IPS DF 4.7 (cell line): ENCODE results near the gene ZNF792.
"Not testable (repeated sequence)": the region's sequence is repeated elsewhere in the genome, so short reads cannot be mapped to it uniquely, and the experiment has no call there.

ENCODE experiments used
- DNase-seq: peaks from one replicate; pipeline ENCODE4 v3.0.0-alpha.2; 2013; ENCODE audit warnings: low spot score; ENCODE audit errors: extremely low read depth

ZNF792 gene

DNA sequence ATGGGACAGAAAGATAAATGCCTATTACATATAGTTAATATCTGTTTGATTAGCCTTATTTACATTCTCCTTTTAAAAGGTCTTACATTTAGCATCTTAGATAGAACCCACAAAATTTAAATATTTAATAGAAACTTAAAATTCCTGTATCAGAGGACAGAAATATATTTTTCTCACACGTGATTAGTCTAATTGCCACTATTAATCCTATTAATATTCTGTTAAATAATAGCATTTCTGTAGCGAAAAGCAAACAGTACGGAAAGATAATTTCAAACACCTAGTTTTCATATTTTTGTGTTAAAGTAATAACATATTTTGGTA is 37.7 kb downstream of the ZNF792 start:
- DNase-seq: no peak

DNA sequence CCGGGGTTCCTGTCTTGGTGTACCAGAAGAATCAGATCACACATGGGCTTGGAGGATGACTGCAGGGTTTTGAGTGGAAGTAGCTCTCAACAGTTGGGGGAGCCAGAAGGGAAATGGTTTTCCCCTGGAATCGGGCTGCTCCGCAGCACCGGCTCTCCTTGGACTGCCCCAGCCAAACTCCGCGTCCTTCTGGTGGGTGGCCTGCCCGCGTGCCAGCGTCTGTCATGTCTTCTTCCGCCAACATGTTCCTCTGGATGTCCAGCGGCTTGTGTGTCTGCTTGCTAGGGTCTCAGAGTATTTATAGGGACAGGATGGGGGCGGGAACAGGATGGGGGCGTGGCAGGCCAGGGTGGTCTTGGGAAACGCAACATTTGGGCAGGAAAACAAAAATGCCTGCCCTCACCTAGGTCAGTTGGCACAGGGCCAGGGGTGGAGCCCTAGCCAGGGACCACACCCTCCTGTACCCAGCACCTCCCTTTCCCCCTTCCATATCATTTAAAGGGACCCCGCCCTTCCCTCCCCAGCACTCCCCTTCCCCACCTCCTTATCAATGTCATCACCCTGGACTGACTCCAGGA is 38.7 kb downstream of the ZNF792 start:
- no peak for DNase-seq

DNA sequence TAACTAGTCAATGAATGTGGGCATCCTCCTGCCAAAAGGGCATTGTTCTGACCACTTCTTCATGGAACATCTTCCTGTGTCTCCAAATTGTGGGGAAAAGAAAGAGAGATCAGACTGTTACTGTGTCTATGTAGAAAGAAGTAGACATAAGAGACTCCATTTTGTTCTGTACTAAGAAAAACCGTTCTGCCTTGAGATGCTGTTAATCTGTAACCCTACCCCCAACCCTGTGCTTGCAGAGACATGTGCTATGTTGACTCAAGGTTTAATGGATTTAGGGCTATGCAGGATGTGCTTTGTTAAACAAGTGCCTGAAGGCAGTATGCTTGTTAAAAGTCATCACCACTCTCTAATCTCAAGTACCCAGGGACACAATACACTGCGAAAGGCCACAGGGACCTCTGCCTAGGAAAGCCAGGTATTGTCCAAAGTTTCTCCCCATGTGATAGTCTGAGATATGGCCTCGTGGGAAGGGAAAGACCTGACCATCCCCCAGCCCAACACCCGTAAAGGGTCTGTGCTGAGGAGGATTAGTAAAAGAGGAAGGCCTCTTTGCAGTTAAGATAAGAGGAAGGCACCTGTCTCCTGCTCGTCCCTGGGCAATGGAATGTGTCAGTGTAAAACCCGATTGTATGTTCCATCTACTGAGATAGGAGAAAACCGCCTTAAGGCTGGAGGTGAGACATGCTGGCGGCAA is 43.8 kb downstream of the ZNF792 start:
- not testable (repeated sequence) for DNase-seq

DNA sequence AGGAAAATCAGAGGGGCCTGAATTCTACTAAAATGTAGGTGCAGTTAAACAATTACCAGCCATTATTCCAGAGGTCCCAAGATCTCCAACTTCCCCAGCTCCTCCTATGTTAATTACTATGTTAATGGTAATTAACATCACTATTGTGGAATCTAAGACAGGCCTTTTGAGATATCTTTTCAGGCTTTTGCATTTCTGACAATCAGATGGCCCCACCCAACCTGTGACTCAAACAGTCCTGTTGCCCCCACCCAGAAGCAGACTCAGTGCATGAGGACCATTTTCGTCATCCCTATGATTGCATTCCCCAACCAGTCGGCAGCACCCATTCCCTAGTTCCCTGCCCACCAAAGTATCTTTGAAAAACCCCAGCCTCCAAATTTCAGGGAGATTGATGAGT is 45.8 kb downstream of the ZNF792 start:
- DNase-seq: no peak

DNA sequence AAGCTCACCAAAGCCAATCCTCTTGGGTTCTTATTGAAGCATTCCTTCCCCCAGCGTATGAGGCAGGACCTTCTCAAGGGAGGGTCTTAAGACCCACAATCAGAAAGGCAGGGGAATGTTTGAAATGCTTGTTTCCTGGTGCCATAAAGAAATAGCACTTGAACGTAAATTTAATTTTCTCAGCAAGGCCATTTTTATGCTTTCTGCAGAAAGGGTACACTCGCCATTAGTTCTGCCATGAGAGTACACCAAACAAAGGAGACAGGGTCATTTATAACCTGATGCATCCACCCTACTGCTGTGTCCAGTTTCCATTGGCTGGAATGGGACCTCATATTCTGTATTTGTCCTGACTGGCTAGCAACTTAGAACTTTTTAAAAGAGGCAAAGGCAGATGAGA is 46.9 kb downstream of the ZNF792 start:
- not testable (repeated sequence) for DNase-seq

DNA sequence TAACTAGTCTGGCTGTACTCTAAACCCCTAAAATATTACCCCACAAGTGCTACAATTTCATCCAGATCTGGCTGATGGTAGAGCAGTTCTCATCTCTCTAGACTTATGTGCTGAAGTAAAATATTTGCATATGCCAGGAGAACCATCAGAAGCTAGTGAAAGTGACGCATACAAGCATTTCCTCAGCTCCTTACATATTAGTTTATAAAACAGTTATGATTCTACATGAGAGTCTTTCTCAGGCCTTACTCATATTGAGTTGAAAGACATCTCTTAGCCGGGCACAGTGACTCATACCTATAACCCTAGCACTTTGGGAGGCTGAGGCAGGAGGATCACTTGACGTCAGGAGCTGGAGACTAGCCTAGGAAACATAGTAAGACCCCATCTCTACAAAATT is 53.3 kb downstream of the ZNF792 start:
- DNase-seq: no peak
